K562 (cell line): ENCODE results near the gene MFSD6. TPM values are rescaled to one million over a fixed set of nuclear protein-coding genes. Genes with fewer than 3 reads are reported as not detected.

Experiments used
- ADNP ChIP-seq: fragments of 200-800 bp; sonication (Bioruptor generic); IDR thresholded peaks from 2 replicates; pipeline ENCODE4 v1.6.1; 2016; ENCODE audit warnings: missing genetic modification characterization, missing compliant biosample characterization
- ATF7 ChIP-seq: fragments of 450-650 bp; IDR thresholded peaks from 2 replicates; pipeline ENCODE4 v1.7.1; 2014; ENCODE audit warnings: mild to moderate bottlenecking, moderate library complexity
- BCOR ChIP-seq: fragments of 450-650 bp; IDR thresholded peaks from 2 replicates; pipeline ENCODE4 v1.6.1; 2016
- CHD4 ChIP-seq: fragments of 200-600 bp; sonication (generic); IDR thresholded peaks from 3 replicates; pipeline ENCODE4 v1.6.1; 2012; ENCODE audit warnings: low read depth, mild to moderate bottlenecking, mixed read lengths, low read length, inconsistent platforms; ENCODE audit not compliant: insufficient read depth, insufficient replicate concordance, poor library complexity, severe bottlenecking
- PHB ChIP-seq: fragments of 250-450 bp; sonication (Bioruptor Pico); IDR thresholded peaks from 2 replicates; pipeline ENCODE4 v1.5.0; 2021
- POLR3A ChIP-seq: IDR thresholded peaks from 2 replicates; pipeline ENCODE4 v1.6.1; 2011; ENCODE audit warnings: borderline replicate concordance, mild to moderate bottlenecking, moderate library complexity; ENCODE audit not compliant: insufficient read length, insufficient read depth; ENCODE audit errors: extremely low read depth
- ZNF197 ChIP-seq: fragments of 200-800 bp; sonication (Bioruptor generic); IDR thresholded peaks from 2 replicates; pipeline ENCODE4 v1.6.1; 2016; ENCODE audit warnings: low read depth, missing genetic modification characterization, missing compliant biosample characterization
- ZNF384 ChIP-seq: IDR thresholded peaks from 2 replicates; pipeline ENCODE4 v1.6.1; 2012; ENCODE audit warnings: low read depth, low read length, improper control_type of control experiment
- polyA plus RNA-seq, 8 experiments: library from polyadenylated mRNA; depleted of rRNA in 4 of 8; stranded (reverse) in 5 of 8; unstranded in 3 of 8; fragments of >200 nt; fragmentation: Nextera tagmentation in 2 of 8; fragmentation: Illumina TruSeq in 1 of 8; extraction: Ambion mirVana in 2 of 8; extraction: Trizol in 1 of 8; gene quantifications; 2 replicates each; pipeline versions ENCODE4 v1.2.1 to v1.2.3, GENCODE V29; 2011 to 2014; ENCODE audit warnings: inconsistent platforms in 1 of 8, missing spikeins in 1 of 8
- total RNA-seq, 7 experiments: library from RNA; depleted of rRNA in 6 of 7; stranded (reverse); fragments of >200 nt in 6 of 7; fragmentation: Illumina TruSeq in 2 of 7; extraction: Trizol in 2 of 7; gene quantifications; 2 replicates each; pipeline versions ENCODE4 v1.2.1 to v1.2.3, GENCODE V29; 2011 to 2021; ENCODE audit warnings: low replicate concordance in 1 of 7
- TF ChIP-seq, protein P1 (sequence below): fragments of 250-450 bp; sonication (Bioruptor Pico); IDR thresholded peaks from 2 replicates; pipeline ENCODE4 v1.4.0; 2020
- TF ChIP-seq, protein P2 (sequence below): IDR thresholded peaks from 2 replicates; pipeline ENCODE4 v1.6.1; 2012; ENCODE audit warnings: low read depth, low read length, improper control_type of control experiment, borderline replicate concordance
- TF ChIP-seq, protein P3 (sequence below), 2 experiments: fragments of 450-650 bp in 1 of 2; sonication (generic) in 1 of 2; formaldehyde crosslinking in 1 of 2; IDR thresholded peaks in 1 of 2; conservative IDR thresholded peaks in 1 of 2; 2 replicates each; pipeline versions ENCODE4 v1.6.1 to v1.8.1; 2016 to 2023; ENCODE audit warnings: mild to moderate bottlenecking in 2 of 2, moderate library complexity in 2 of 2, inconsistent platforms in 1 of 2, missing genetic modification reagents in 1 of 2

MFSD6 gene
- total and polyA plus RNA-seq, 9 of the 15 experiments (the other 6 are each of a cell fraction or from before 2014, with no cell fraction given), result 1.1 to 7.9 (median 4.4) TPM

DNA sequence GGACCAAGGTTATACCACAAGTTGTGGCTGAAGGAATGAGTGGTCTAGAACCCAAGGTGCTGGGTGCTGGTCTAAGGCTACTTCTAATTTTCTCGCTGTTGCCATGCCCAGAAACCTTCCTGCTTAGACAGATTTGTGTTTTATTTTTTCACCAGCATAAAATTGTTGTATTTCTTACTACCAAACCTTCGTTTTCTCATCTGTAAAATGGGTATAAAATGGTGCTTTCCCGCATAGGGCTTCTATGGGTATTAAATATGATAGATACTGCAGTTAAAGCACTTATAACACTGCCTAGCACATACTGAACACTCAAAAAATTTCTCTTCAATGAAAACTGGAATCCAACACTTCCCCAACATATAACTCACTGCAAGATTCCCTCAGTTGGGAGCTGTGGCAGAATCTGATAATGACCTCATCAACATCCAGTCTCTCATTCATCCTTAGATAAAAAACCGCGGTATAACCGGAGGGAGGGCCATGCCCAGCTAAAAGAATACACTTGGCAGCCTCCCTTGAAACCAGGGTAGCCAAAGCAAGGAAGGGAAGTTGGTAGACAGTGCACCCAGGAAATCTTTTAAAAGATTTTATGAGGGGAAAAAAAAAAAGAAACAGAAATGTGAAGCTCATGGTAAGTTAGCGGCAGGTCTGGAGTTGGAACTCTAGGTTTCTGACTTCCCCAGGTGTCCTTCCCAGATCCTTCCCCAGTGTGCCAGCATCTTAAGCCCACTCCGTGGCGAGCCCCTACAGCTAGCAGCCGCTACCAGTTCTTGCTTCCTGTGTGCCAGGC lies 125.2 kb downstream of the MFSD6 start (continued):
- peak; percentile 97 for TF ChIP-seq ADNP
- TF ChIP-seq, protein P1, sequence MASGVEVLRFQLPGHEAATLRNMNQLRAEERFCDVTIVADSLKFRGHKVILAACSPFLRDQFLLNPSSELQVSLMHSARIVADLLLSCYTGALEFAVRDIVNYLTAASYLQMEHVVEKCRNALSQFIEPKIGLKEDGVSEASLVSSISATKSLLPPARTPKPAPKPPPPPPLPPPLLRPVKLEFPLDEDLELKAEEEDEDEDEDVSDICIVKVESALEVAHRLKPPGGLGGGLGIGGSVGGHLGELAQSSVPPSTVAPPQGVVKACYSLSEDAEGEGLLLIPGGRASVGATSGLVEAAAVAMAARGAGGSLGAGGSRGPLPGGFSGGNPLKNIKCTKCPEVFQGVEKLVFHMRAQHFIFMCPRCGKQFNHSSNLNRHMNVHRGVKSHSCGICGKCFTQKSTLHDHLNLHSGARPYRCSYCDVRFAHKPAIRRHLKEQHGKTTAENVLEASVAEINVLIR (CRISPR knock-in tag), result no peak
- peak; percentile 35; the same call in 1 of the 2 replicates for TF ChIP-seq ATF7
- TF ChIP-seq PHB (CRISPR knock-in tag), result no peak
- no peak for TF ChIP-seq POLR3A
- TF ChIP-seq, protein P2, sequence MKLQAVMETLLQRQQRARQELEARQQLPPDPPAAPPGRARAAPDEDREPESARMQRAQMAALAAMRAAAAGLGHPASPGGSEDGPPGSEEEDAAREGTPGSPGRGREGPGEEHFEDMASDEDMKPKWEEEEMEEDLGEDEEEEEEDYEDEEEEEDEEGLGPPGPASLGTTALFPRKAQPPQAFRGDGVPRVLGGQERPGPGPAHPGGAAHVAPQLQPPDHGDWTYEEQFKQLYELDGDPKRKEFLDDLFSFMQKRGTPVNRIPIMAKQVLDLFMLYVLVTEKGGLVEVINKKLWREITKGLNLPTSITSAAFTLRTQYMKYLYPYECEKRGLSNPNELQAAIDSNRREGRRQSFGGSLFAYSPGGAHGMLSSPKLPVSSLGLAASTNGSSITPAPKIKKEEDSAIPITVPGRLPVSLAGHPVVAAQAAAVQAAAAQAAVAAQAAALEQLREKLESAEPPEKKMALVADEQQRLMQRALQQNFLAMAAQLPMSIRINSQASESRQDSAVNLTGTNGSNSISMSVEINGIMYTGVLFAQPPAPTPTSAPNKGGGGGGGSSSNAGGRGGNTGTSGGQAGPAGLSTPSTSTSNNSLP, result no peak
- TF ChIP-seq BCOR, result peak; percentile 96
- TF ChIP-seq ZNF197, result no peak
- TF ChIP-seq ZNF384, result no peak
- peak; percentile 83 for TF ChIP-seq CHD4
- TF ChIP-seq, protein P3, sequence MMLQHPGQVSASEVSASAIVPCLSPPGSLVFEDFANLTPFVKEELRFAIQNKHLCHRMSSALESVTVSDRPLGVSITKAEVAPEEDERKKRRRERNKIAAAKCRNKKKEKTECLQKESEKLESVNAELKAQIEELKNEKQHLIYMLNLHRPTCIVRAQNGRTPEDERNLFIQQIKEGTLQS (IDR thresholded peaks at IDR 0.05), result peak; percentile 35; the same call in 1 of the 2 replicates
- TF ChIP-seq, protein P3 (CRISPR knock-in tag; conservative IDR thresholded peaks at IDR 0.05), result no peak
- TF ChIP-seq, all 486 proteins: peak for 13
